RWPE2 (cell line): ENCODE measurements around the gene GCK.

Experiments used
- ATAC-seq: fragments of 200-7000 bp; cut with Tn5 transposase; 3 replicates; pipeline ENCODE4 v1.9.1; 2021; ENCODE audit warnings: low read depth
- DNase-seq: peaks from one replicate; pipeline ENCODE4 v3.0.0-alpha.2; 2020; ENCODE audit warnings: low spot score
- H3K27ac ChIP-seq: fragments of 450-650 bp; 2 replicates; pipeline ENCODE4 v1.5.1; 2017; ENCODE audit warnings: mild to moderate bottlenecking; ENCODE audit not compliant: poor library complexity, severe bottlenecking
- H3K27me3 ChIP-seq: fragments of 250-450 bp; sonication (Bioruptor Pico); 2 replicates; pipeline ENCODE4 v1.5.1; 2021; ENCODE audit warnings: mild to moderate bottlenecking, moderate library complexity; ENCODE audit not compliant: insufficient read depth, poor library complexity, severe bottlenecking
- H3K36me3 ChIP-seq: fragments of 250-450 bp; sonication (Bioruptor Pico); 2 replicates; pipeline ENCODE4 v1.5.1; 2020; ENCODE audit warnings: low read depth, mild to moderate bottlenecking, moderate library complexity
- H3K4me1 ChIP-seq: fragments of 250-450 bp; sonication (Bioruptor Pico); 2 replicates; pipeline ENCODE4 v1.5.1; 2021; ENCODE audit warnings: mild to moderate bottlenecking, moderate library complexity; ENCODE audit not compliant: insufficient read depth, poor library complexity, severe bottlenecking
- H3K4me3 ChIP-seq: fragments of 250-450 bp; sonication (Bioruptor Pico); 2 replicates; pipeline ENCODE4 v1.5.1; 2021; ENCODE audit warnings: mild to moderate bottlenecking, moderate library complexity; ENCODE audit not compliant: severe bottlenecking
- H3K9me3 ChIP-seq: fragments of 250-450 bp; sonication (Bioruptor Pico); 2 replicates; pipeline ENCODE4 v1.5.1; 2021; ENCODE audit warnings: mild to moderate bottlenecking, moderate library complexity; ENCODE audit not compliant: severe bottlenecking
- CTCF ChIP-seq: fragments of 450-650 bp; IDR thresholded peaks from one replicate; pipeline ENCODE4 v1.5.1; 2017; ENCODE audit warnings: mild to moderate bottlenecking, moderate library complexity; ENCODE audit not compliant: poor library complexity, severe bottlenecking

The GCK gene

GRCh38 chr7:44227911-44228310, 38.7 kb upstream of the GCK start:
- Histone ChIP-seq H3K27ac (no peak overlapping the region), H3K27me3 (no peaks in the 10 kb centered on the region), H3K4me1 (peaks cover 21% of the 10 kb centered on the region), H3K4me3 (no peak overlapping the region), H3K36me3 (no peaks in the 10 kb centered on the region), H3K9me3 (no peaks in the 10 kb centered on the region)
- ATAC-seq = no peak
- TF ChIP-seq CTCF = no peak
- DNase-seq = no peak

GRCh38 chr7:44226396-44226753, 37.1 kb upstream of the GCK start:
- no peak overlapping the region for H3K4me3 ChIP-seq
- no peak overlapping the region for H3K27ac ChIP-seq
- H3K4me1 ChIP-seq = peaks cover 21% of the 10 kb centered on the region
- DNase-seq (no peak), ATAC-seq (no peak)
- H3K36me3 ChIP-seq = no peaks in the 10 kb centered on the region
- H3K9me3 ChIP-seq = no peaks in the 10 kb centered on the region
- H3K27me3 ChIP-seq = no peaks in the 10 kb centered on the region
- no peak for TF ChIP-seq CTCF

DNA sequence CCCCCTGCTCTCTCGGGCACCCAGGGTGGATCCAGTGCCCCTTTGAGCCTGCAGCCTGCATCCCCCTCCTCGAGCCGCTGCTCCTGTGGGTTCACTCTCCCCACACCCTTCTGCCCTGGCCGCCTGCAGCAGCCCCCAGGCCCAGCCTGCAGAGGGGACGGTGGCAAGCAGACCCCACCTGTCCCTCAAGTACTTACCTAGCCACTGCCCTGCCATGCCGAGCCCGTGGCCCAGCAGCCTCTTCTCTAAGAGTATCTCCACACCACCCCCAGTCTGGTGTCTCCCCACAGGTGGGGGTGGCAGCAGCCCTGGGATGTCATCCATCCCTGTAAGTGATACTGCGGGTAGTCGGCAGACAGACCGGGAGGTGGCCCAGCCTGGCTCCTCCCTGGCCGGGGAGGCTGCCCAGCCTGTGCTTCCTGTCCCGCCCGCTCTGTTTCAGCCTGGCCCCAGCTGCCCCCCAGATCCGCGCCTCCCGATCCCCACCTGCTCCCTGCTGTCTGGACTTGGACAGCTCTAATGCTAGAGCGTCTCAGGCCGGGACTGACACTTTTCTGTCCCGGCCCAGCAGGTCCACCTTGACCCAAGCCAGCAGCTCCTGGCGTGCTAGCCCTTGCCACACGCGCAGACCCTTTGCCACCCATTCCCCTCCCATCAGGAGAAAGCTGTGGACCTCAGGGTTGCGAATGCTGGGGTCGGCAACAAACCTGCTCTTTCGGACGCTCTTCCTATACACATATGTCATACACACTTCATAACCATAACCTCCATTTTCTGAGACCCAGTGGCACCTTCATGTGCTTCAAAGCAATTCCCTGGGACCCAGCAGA, 36.5 kb upstream of the GCK start:
- H3K4me3 ChIP-seq = peak overlapping the region; percentile 6
- no peak for TF ChIP-seq CTCF
- H3K27me3 ChIP-seq = no peaks in the 10 kb centered on the region
- no peak for DNase-seq
- no peak overlapping the region for H3K27ac ChIP-seq
- no peaks in the 10 kb centered on the region for H3K9me3 ChIP-seq
- 0 out of 3 replicates have a peak, but pooled peaks have one; percentile 11 for ATAC-seq
- H3K4me1 ChIP-seq = peaks cover 21% of the 10 kb centered on the region
- no peaks in the 10 kb centered on the region for H3K36me3 ChIP-seq

DNA sequence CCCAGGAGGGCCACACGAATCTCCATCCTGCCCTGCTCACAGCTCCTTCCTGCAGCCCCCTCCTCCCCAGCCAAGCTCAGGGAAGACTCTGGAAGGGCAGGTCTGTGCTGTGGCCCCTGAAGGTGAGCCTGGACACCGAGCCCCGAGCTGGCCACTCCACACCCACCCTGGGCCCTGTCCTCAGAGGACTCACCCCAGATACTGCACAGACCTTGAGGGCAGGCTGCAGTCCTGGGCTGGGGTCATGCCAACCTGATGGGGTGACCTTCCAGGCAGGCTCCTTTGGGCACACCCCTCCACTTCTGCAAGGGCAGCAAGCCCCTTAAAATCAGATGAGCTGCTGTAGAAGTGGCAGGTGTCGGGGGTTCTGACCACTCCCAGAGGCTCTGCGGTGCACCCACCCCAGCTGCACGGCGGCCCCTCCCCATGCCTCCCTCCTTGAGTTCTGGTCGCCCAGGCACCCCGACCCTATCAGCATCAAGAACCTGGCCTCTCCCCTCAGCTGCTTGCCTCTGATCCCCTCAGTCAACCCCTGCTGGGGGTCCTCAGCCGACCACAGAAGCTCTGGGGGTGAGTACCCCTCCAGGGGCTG, 35.8 kb upstream of the GCK start:
- ATAC-seq (no peak), DNase-seq (no peak)
- Histone ChIP-seq H3K27ac (peak overlapping the region; percentile 7), H3K27me3 (no peaks in the 10 kb centered on the region), H3K4me1 (peaks cover 21% of the 10 kb centered on the region), H3K36me3 (no peaks in the 10 kb centered on the region), H3K9me3 (no peaks in the 10 kb centered on the region), H3K4me3 (peak overlapping the region; percentile 6)
- no peak for TF ChIP-seq CTCF
